Activated CD4-positive, alpha-beta T cell treated with anti-CD3 and anti-CD28 coated beads for 24 hours (primary cell): ENCODE data around the gene CLVS2.

Experiments
- DNase-seq, 2 donors: peaks; one replicate each; pipeline ENCODE4 v3.0.0-alpha.2; 2020; ENCODE audit warnings: low read depth in 2 of 2

CLVS2 gene, protein sequence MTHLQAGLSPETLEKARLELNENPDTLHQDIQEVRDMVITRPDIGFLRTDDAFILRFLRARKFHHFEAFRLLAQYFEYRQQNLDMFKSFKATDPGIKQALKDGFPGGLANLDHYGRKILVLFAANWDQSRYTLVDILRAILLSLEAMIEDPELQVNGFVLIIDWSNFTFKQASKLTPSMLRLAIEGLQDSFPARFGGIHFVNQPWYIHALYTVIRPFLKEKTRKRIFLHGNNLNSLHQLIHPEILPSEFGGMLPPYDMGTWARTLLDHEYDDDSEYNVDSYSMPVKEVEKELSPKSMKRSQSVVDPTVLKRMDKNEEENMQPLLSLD

GRCh38 chr6:122995921-122996793 is at the start of gene CLVS2:
Gene CLVS2, plus strand, starts transcription at chr6:122996235. Its CDS starts 1,543 bp downstream, at chr6:122997778.
- no peak for DNase-seq

GRCh38 chr6:122947355-122947754 is 48.7 kb upstream of the CLVS2 start:
- DNase-seq: no peak

DNA sequence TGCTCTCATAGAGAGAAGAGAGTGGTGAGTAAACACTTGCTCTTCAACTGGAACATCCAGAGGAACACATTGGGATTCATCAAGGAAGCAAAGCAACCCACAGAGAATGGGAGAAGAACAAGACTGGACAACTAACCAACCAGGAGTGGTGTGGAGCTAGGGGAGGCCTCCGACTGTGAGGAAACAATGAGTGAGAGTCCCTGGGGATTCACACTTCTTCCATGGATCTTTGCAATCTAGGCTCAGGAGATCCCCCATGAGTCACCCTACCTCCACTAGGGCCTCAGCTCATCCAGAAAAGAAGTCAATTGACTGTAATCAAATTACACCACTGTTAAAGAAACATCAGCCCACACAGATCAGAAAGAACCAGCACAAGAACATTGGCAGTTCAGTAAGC is 42.3 kb upstream of the CLVS2 start:
- DNase-seq: no peak

DNA sequence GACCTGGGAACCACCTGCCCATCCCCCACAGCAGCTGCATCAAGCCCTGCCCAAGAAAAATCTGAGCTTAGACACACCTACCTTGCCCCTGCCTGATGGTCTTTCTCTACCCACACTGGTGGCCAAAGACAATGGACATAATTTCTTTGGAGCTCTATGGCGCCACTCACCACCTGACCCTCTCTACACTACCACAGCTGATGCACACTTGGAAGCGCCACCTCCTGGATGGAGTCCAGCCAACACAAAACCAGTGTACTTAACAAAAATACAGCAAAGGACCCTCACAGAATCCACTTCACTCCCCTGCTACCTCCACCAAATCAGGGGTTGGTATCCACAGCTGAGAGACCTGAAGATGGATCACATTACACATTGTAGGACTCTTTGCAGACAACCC is 39.7 kb upstream of the CLVS2 start:
- no peak for DNase-seq

- no peak for DNase-seq
These were observed 33.9 kb upstream of the CLVS2 start for GRCh38 chr6:122962000-122962624.

- no peak for DNase-seq
These were observed 26.0 kb upstream of the CLVS2 start for GRCh38 chr6:122969999-122970533.

DNA sequence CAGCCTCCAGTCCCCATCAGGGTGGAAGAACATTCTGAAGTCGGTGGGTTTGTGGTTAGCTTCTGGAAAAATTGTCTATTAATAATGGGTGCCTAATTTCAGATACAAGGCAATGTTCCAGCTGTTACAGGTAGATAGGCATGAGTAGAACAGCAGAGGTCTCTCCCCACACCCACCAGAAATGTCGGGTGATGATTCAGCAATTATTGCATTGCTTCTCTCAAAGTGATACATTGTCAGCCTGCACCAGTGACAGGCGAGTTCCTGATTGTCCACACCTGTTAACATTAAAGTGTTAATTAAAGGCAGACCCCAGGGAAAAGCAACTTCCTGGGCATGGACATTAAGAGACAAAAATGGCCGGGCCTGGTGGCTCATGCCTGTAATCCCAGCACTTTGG is 18.9 kb upstream of the CLVS2 start:
- DNase-seq: no peak

DNA sequence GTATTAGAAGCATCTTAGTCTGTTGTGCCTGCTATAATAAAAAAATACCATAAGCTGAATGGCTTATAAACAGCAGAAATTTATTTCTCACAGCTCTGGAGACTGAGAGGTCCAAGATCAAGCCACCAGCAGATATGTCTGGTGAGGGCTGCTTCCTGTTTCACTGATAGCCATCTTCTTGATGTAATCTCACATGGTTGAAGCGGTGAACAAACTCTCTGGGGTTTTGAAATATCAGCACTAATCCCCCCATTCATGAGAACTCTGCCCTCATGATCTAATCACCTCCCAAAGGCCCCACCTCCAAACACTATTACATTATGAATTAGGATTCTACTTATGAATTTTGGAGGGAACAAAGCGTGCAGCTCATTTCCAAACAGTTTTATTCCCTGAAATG is 11.6 kb upstream of the CLVS2 start:
- no peak for DNase-seq

- no peak for DNase-seq
These were observed 1.8 kb upstream of the CLVS2 start for GRCh38 chr6:122994256-122994655.

- no peak for DNase-seq
These were observed 915 bp downstream of the CLVS2 start for GRCh38 chr6:122996794-122997505.

DNA sequence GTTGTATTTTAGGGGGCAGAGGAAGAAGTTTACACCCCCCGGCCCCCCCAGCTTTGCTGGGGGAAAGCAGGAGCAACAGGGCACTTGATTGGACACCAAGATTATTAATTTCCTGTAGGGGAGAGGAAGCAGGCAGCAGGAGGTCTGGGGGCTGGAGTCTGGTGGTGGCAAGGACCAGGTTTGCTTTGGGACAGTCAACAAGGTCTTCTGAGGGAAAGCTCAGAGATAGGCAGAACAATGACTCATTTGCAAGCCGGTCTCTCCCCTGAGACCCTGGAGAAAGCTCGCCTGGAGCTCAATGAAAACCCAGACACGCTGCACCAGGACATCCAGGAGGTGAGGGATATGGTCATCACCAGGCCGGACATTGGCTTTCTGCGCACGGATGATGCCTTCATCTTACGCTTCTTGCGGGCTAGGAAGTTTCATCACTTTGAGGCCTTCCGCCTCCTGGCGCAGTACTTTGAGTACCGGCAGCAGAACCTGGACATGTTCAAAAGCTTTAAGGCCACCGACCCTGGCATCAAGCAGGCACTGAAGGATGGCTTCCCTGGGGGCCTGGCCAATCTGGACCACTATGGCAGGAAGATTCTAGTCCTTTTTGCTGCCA is 1.6 kb downstream of the CLVS2 start:
- DNase-seq: no peak

GRCh38 chr6:122998403-122998975 is 2.5 kb downstream of the CLVS2 start:
- DNase-seq: no peak

DNA sequence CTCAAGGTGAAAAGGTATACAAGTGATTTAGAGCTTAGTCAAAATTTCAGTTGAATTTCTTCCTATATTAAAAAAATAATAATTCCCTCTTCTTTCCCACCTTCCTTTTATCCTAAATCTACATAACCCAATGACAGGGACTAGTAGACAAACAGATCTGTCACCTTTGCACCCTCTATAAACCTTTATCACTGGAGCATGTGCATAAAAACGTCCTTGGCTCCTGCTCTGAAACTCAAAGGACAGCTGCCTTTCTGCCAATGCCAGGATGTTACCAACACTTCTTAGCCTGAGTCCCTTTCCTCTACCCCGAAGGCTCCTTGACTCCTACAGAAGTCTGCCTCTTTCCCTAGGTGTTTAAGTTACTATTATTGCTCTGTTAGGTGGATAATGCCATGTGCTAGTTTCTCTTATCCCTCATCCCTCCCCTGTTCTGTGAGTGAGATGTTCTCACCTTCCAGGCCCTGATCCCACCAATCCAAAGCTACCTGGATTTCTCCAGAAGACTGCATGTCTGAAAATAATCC is 4.3 kb downstream of the CLVS2 start:
- no peak for DNase-seq

DNA sequence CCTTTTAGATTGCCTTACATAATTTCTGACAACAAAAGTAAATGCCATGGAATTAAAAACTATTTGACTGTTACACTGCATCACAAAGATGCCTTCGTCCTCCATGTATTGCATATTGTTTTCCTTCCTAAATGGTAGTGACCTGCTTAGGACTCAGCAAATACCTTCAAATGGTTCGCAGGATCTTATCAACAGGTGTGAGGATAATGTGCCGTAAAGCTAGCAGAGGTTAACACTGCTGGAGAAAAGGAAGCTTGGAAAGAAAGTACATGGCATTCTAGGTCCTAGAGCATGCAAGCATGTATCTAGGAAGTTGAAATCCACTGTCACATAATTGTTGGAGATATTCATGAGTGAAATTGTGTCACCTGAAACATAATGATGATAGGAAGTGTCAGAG is 5.5 kb downstream of the CLVS2 start:
- no peak for DNase-seq

DNA sequence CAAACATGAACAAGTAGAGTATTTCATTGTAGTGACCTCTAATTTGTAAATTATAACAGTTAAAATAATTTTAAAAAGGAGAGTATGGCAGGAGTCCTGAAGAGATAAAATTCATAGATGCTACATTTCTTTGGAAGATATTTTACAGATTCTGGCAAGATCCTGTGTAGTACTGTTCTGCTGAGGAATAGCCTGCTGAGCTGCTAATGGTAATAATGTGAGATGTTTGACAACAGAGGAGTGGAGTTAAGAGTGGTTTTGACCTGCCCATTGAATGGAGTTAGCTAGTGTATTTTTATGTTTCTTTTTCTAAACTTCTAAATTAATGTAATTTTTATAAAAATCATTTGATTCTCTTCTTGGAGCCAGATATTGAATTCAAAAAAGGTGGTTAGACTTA is 11.8 kb downstream of the CLVS2 start:
- no peak for DNase-seq

GRCh38 chr6:123009059-123009458 is 13.0 kb downstream of the CLVS2 start:
- no peak for DNase-seq

- no peak for DNase-seq
These were observed 18.8 kb downstream of the CLVS2 start for GRCh38 chr6:123014835-123015234.

GRCh38 chr6:123016431-123017103 is 20.5 kb downstream of the CLVS2 start:
- DNase-seq: no peak

- DNase-seq: no peak
These were observed 21.2 kb downstream of the CLVS2 start for GRCh38 chr6:123017104-123017682.

- no peak for DNase-seq
These were observed 26.9 kb downstream of the CLVS2 start for GRCh38 chr6:123022975-123023374.
